ACC112 (cell line): Measurements from ENCODE around the gene CDS2.
A peak's percentile ranks its signal among the peaks of the same experiment; 100 is the strongest.

ENCODE experiments used
- H2AFZ ChIP-seq: fragments of 200-600 bp; sonication (generic); one replicate; pipeline ENCODE4 v1.6.0; 2017; ENCODE audit warnings: antibody characterized with exemption, low read length; ENCODE audit not compliant: unreplicated experiment
- H3K27ac ChIP-seq: fragments of 200-600 bp; sonication (generic); 2 replicates; pipeline ENCODE4 v1.5.1; 2014; ENCODE audit warnings: low read depth, mild to moderate bottlenecking, antibody characterized with exemption, low read length, moderate library complexity
- H3K27me3 ChIP-seq: fragments of 200-600 bp; sonication (generic); 2 replicates; pipeline ENCODE4 v1.6.1; 2014; ENCODE audit warnings: mild to moderate bottlenecking, antibody characterized with exemption, low read length, moderate library complexity, mixed read lengths; ENCODE audit not compliant: insufficient read depth
- H3K36me3 ChIP-seq: fragments of 200-600 bp; sonication (generic); 2 replicates; pipeline ENCODE4 v1.6.1; 2016; ENCODE audit warnings: mild to moderate bottlenecking, antibody characterized with exemption, low read length, moderate library complexity, mixed read lengths; ENCODE audit not compliant: insufficient read depth
- H3K4me1 ChIP-seq: fragments of 200-600 bp; sonication (generic); one replicate; pipeline ENCODE4 v1.6.1; 2016; ENCODE audit warnings: low read length, mixed read lengths; ENCODE audit not compliant: insufficient read depth, unreplicated experiment, control insufficient read depth
- H3K4me3 ChIP-seq: fragments of 200-600 bp; sonication (generic); 2 replicates; pipeline ENCODE4 v1.5.1; 2014; ENCODE audit warnings: mild to moderate bottlenecking, low read depth, low read length
- H3K79me2 ChIP-seq: fragments of 200-600 bp; sonication (generic); one replicate; pipeline ENCODE4 v1.6.0; 2016; ENCODE audit warnings: low read length; ENCODE audit not compliant: control insufficient read depth, unreplicated experiment, insufficient read depth

Gene CDS2

DNA sequence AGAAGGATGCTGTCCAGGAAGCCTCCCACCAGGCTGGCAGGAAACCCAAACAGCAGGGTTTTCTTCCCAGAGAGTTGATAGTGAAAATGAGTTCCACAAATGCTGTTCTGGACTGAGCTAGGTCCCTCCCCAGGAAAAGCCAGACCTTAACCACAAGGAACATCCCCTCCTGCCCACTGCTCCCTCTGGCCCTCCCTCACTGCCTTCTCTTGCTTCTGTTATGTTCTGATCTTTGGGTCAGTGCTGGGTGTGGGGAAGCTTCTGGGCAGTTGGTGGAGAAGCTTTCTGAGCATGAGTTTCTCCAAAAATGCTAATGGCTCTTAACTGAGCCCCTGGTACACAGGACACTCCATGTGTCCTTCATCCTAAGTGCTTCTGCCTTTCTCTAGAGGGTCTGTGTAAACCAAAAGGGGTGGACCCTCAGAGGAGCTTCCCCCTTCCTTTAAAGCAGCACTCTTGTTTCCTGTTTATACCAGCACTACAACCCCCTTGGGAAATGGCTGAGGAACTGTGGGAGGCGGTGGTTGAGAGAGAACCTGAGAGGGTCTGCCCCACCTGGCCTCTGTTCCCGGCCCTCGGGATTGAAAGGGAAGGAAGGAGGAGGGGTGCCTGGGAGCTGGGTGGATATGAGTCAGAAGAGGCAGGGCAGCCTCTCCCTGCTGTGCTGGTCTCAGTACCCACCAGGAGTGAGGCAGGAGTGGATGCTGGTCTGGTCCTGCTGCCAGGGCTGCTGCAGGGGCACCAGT, 42.0 kb downstream of the CDS2 start:
- H3K4me3 ChIP-seq, result peak overlapping the region; percentile 56; the same call in 1 of the 2 replicates
- H3K79me2 ChIP-seq, result peaks cover 33% of the 10 kb centered on the region
- no peaks in the 10 kb centered on the region for H3K27me3 ChIP-seq
- H3K36me3 ChIP-seq, result no peaks in the 10 kb centered on the region
- H3K27ac ChIP-seq, result peak overlapping the region; percentile 63
- peaks cover 21% of the 10 kb centered on the region for H3K4me1 ChIP-seq
- H2AFZ ChIP-seq, result no peak overlapping the region

DNA sequence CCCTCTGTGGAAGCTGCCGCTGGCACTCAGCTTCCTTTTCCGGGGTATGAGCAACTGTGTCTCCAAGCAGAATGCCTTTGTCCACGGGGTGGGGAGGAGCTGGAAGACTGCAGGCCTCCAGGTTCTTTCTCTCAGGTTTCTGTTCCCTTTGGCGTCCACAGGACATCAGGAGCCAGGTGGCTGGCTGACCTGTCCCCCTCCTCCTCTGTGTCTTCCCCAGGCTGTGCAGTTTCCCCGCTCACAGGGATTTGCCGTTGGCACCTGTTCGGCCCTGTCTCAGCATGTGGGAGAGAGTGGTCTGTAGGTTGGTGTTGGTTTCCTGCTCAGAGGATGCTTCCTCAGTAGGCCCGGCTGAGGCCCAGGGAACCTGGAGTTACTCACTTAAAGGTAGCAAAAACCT, 43.5 kb downstream of the CDS2 start:
- peaks cover 21% of the 10 kb centered on the region for H3K4me1 ChIP-seq
- no peak overlapping the region for H3K27ac ChIP-seq
- H3K36me3 ChIP-seq, result no peaks in the 10 kb centered on the region
- H3K27me3 ChIP-seq, result no peaks in the 10 kb centered on the region
- no peak overlapping the region for H2AFZ ChIP-seq
- no peak overlapping the region for H3K4me3 ChIP-seq
- H3K79me2 ChIP-seq, result peaks cover 33% of the 10 kb centered on the region

DNA sequence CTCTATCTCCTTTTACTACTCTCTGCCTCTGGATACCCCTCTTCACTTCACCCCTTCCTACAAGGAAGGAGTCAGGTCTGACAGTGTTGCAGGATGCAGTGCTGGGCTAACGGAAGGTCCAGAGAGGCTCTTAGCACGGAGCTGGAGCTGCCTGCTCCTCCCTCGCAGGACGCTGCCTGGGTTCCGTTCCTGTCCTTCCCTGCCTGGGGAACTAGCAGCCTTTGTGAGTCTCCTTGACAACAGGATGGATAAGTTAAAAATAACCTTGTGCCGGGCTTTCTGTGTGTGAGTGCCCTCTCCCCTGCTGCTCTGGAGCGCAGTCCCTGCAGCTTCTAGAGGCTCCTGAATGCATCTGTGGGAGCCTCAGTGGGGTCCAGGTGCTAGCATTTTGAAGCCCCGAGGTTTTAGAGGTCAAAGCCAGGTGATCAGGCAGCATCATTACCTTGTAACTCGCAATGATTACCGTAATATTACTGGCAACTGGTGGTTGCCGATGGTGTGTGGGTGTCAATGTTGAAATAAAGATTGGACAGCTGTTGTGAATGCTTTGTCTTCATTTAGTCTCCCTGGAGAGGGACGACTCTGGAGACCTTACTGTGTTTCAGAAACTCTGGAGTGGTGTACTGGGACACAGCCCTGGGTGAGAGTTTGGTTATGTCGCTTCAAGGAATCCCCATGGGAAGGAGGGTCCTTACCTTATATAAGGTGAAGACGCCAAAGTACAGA, 44.4 kb downstream of the CDS2 start:
- H3K4me1 ChIP-seq, result peaks cover 21% of the 10 kb centered on the region
- no peak overlapping the region for H2AFZ ChIP-seq
- no peaks in the 10 kb centered on the region for H3K27me3 ChIP-seq
- no peaks in the 10 kb centered on the region for H3K36me3 ChIP-seq
- H3K4me3 ChIP-seq, result no peak overlapping the region
- H3K27ac ChIP-seq, result no peak overlapping the region
- peaks cover 33% of the 10 kb centered on the region for H3K79me2 ChIP-seq

DNA sequence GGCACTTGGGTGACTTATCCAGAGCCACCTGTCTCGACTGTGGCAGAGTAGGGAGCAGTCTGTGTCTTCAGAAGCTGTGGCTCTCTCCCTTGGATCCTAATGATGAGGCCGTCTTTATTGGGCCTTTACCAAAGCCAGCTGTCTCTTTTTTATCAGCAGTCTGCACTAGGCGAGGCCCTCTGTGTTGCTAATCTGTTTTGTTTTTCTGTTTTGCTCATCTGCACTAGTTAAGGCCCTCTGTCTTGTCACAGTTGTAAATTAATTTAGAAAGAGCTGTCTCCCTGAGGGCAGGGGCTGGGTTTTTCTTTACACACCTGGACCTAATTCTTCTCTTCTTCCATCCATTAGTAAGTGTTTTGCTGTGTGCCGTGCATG, 45.0 kb downstream of the CDS2 start:
- no peak overlapping the region for H3K27ac ChIP-seq
- H3K27me3 ChIP-seq, result no peaks in the 10 kb centered on the region
- no peak overlapping the region for H3K4me3 ChIP-seq
- peaks cover 33% of the 10 kb centered on the region for H3K79me2 ChIP-seq
- H3K36me3 ChIP-seq, result no peaks in the 10 kb centered on the region
- H2AFZ ChIP-seq, result no peak overlapping the region
- peaks cover 21% of the 10 kb centered on the region for H3K4me1 ChIP-seq

DNA sequence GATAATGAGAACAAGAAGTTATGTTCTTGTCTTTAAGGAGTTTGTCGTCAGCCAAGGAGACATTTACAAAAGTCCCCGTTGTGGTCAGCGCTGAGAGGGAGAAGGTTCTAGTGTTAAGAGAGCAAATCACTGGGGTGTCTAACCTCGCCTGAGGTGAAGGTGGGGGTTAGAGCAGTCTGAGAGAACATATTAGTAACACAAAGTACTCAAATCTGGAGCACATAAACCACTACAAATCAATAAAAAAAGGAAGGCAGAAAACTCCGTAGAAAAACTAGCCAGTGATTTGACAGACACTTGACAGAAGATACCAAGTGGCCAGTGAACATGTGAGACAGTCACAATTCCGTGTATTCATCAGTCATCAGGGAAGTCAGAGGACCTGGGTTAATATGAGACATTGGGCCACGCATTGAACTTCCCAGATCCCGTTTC, 45.4 kb downstream of the CDS2 start:
- no peaks in the 10 kb centered on the region for H3K36me3 ChIP-seq
- peaks cover 33% of the 10 kb centered on the region for H3K79me2 ChIP-seq
- no peak overlapping the region for H3K27ac ChIP-seq
- H3K27me3 ChIP-seq, result no peaks in the 10 kb centered on the region
- H3K4me1 ChIP-seq, result peaks cover 21% of the 10 kb centered on the region
- H3K4me3 ChIP-seq, result no peak overlapping the region
- no peak overlapping the region for H2AFZ ChIP-seq

DNA sequence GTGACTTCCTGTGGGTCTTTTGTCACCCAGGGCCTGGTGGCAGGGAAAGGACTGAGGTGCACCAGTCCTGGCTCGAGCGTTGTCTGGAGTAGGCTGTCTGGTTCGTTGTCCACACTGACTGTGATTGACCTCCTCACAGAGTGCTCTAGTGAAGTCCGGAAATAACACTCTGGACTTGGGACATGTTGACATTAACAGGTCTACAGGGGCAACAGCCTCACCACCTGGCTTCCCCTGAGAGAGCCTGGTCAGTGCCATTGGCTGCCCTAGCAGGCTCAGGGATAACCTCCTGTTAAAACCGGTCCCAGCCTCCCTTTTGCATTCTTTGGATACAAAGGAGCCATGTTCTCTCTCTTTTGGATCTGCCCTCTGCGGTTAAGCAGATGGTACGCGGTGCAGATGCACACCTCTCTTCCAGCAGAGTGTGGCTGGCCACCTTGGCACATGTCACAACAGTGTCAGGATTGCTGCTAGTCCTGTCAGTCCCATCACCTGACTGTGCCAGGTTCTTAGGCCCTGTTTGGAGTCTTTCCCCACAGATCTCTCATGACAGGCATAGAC, 46.2 kb downstream of the CDS2 start:
- Histone ChIP-seq H3K4me1 (peaks cover 16% of the 10 kb centered on the region), H3K79me2 (peaks cover 33% of the 10 kb centered on the region)

DNA sequence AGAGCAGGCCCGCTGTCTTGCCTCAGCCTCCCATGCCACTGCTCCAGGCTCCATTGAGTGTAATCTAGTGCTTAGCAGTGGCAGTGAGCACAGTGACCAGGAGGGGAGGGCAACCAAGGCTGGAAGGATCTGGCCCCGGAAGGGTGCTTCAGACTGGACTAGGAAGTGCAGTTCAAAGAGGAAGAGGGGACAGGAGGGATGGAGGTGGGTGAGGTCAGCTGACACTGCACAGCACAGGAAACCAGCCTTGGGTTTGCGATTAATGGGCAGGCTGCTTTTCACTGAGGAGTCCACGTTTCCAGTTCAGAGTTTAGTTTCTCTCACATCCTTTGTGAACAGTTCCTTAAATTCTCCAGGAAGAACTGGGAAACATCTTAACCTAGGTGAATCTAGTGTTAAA, 46.9 kb downstream of the CDS2 start:
- H3K36me3 ChIP-seq, result no peaks in the 10 kb centered on the region
- H3K79me2 ChIP-seq, result peaks cover 29% of the 10 kb centered on the region
- H3K4me1 ChIP-seq, result peaks cover 10% of the 10 kb centered on the region
- no peak overlapping the region for H3K27ac ChIP-seq
- no peaks in the 10 kb centered on the region for H3K27me3 ChIP-seq
- H3K4me3 ChIP-seq, result no peak overlapping the region
- no peak overlapping the region for H2AFZ ChIP-seq

More for the DNA sequence above, 46.2 kb downstream of the CDS2 start:
- H2AFZ ChIP-seq, result no peak overlapping the region
- no peaks in the 10 kb centered on the region for H3K27me3 ChIP-seq
- no peak overlapping the region for H3K4me3 ChIP-seq
- H3K27ac ChIP-seq, result no peak overlapping the region
- H3K36me3 ChIP-seq, result no peaks in the 10 kb centered on the region

DNA sequence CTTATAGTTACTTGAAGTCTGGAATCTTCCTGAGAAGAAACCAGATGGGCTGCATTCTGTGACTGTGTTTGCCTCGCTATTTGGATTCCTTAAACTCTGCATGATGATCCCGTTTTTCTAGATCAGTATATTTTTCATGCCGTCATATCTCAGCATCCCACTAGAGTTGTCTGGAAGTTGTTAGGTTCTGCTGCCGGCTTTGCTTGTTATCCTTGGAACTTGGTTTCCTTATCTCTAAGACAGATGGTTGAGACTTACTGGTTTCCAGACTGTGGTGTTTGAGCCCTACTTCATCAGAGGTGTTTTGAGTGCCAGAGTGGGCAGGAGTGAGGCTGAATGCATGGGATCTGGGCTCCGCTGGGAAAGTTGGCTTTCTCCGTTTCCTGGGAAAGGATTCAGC, 50.3 kb downstream of the CDS2 start:
- no peaks in the 10 kb centered on the region for H3K27me3 ChIP-seq
- H2AFZ ChIP-seq, result no peak overlapping the region
- H3K36me3 ChIP-seq, result no peaks in the 10 kb centered on the region
- H3K4me3 ChIP-seq, result no peak overlapping the region
- H3K4me1 ChIP-seq, result peaks cover under 1% of the 10 kb centered on the region
- peaks cover 7% of the 10 kb centered on the region for H3K79me2 ChIP-seq
- no peak overlapping the region for H3K27ac ChIP-seq

DNA sequence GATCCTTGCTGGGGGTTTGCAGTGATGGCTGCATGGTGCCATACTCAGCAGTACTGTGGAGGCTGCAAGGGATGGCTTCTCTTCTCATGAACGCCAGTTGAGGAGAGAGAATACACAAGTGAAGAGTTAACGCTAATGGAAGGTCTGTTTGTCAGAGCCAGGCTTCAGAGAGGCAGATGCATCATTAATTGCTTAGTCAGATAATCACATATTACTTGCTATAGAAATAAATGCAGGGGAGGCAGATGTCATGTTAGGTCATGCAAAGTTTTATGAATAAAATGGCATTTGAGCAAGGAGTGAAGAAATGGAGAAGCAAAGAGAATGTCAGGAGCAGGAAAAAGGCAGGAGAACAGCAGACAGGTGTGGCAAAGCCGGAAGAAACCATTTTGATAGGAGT, 51.2 kb downstream of the CDS2 start:
- no peak overlapping the region for H3K4me3 ChIP-seq
- H3K4me1 ChIP-seq, result peaks cover 7% of the 10 kb centered on the region
- H3K36me3 ChIP-seq, result no peaks in the 10 kb centered on the region
- no peak overlapping the region for H3K27ac ChIP-seq
- H3K27me3 ChIP-seq, result no peaks in the 10 kb centered on the region
- H2AFZ ChIP-seq, result no peak overlapping the region
- no peaks in the 10 kb centered on the region for H3K79me2 ChIP-seq

DNA sequence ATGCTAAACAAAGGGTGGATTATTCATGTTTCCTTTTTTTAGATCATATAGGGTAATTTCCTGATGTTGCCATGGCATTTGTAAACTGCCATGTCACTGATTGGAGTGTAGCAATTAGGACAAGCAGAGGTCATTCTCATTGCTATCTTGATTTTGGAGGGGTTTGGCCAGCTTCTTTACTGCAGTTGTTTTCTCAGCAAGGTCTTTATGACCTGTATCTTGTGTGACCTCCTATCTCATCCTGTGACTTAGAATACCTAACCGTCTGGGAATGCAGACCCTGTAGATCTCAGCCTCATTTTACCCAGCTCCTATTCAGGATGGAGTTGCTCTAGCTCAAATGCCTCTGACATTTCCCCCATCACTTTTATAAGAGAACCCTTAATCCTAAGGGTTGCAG, 53.6 kb downstream of the CDS2 start:
- H2AFZ ChIP-seq, result no peak overlapping the region
- H3K79me2 ChIP-seq, result no peaks in the 10 kb centered on the region
- H3K36me3 ChIP-seq, result no peaks in the 10 kb centered on the region
- H3K27ac ChIP-seq, result no peak overlapping the region
- H3K4me1 ChIP-seq, result peaks cover 7% of the 10 kb centered on the region
- no peaks in the 10 kb centered on the region for H3K27me3 ChIP-seq
- no peak overlapping the region for H3K4me3 ChIP-seq

DNA sequence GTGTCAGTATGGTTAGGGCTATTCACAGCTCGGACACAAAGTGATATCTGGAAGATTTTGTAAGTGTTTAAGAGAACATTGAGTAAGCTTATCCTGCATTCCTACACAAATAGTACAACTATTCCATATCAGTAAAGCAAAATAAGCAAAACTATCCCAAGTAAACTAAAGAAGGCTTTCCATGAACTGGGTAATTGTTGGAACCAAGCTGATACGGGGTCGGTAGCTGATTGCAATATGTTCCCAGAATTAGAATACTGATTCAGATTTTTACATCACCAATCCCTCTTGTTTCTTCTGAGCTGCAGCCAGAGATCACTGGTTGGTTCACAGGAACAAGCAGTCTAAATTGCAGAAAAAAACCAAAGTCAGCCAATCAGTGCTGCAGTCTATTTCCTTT, 54.1 kb downstream of the CDS2 start:
- Histone ChIP-seq H2AFZ (no peak overlapping the region), H3K27ac (no peak overlapping the region), H3K4me3 (no peak overlapping the region), H3K27me3 (no peaks in the 10 kb centered on the region), H3K79me2 (no peaks in the 10 kb centered on the region), H3K4me1 (peaks cover 7% of the 10 kb centered on the region), H3K36me3 (no peaks in the 10 kb centered on the region)
